Left lobe of liver (tissue), 1 donor: Measurements from ENCODE around the gene NCR1. TPM values are rescaled to one million over a fixed set of nuclear protein-coding genes. Genes with fewer than 3 reads are reported as not detected.

Experiments used
- total RNA-seq: library from RNA; stranded (reverse); gene quantifications from one replicate; pipeline ENCODE4 v1.2.1, GENCODE V29; 2021
- donor health status: DM: no; HTN: yes; CAD: no.

The NCR1 gene
- total RNA-seq, 1 donor from 2014 or later: 0.10 TPM

Other genes with a start within 250 kb of the NCR1 start
- gene LILRB4, start 243.2 kb upstream of the NCR1 start, total RNA-seq: 1.9 TPM
- gene KIR3DL3, start 181.7 kb upstream of the NCR1 start, total RNA-seq: not detected
- gene KIR2DL3, start 167.6 kb upstream of the NCR1 start, total RNA-seq: not detected
- gene KIR2DL1, start 136.4 kb upstream of the NCR1 start, total RNA-seq: not detected
- gene KIR2DL4, start 102.5 kb upstream of the NCR1 start, total RNA-seq: not detected
- gene KIR3DL1, start 89.7 kb upstream of the NCR1 start, total RNA-seq: not detected
- not detected for gene KIR2DS4, start 73.5 kb upstream of the NCR1 start, total RNA-seq
- gene KIR3DL2, start 55.7 kb upstream of the NCR1 start, total RNA-seq: not detected
- gene FCAR, start 31.9 kb upstream of the NCR1 start, total RNA-seq: 0.55 TPM
- gene NLRP7, start 41.4 kb downstream of the NCR1 start, total RNA-seq: not detected
- gene NLRP2, start 60.2 kb downstream of the NCR1 start, total RNA-seq: 0.78 TPM
- not detected for gene GP6, start 132.1 kb downstream of the NCR1 start, total RNA-seq
- 9.7 TPM for gene RDH13, start 157.0 kb downstream of the NCR1 start, total RNA-seq
- 0.53 TPM for gene EPS8L1, start 169.7 kb downstream of the NCR1 start, total RNA-seq
- gene PPP1R12C, start 211.5 kb downstream of the NCR1 start, total RNA-seq: 46.5 TPM
- gene TNNT1, start 243.1 kb downstream of the NCR1 start, total RNA-seq: 0.18 TPM